GM18517 (cell line): Measurements from ENCODE around the gene NOP56.
A peak's percentile ranks its signal among the peaks of the same experiment; 100 is the strongest.

Experiments used
- ATAC-seq: cut with Tn5 transposase; IDR thresholded peaks from one replicate; pipeline ENCODE4 v1.9.1; 2021; ENCODE audit warnings: mild to moderate bottlenecking, moderate library complexity; ENCODE audit not compliant: unreplicated experiment

Gene NOP56

GRCh38 chr20:2640899-2641298, 11.5 kb upstream of the NOP56 start:
- ATAC-seq, result no peak

- no peak for ATAC-seq
These were observed 8.7 kb upstream of the NOP56 start for GRCh38 chr20:2643708-2644107.

- ATAC-seq, result peak; percentile 41
These were observed 508 bp downstream of the NOP56 start for GRCh38 chr20:2652724-2653555.

- no peak for ATAC-seq
These were observed 1.3 kb downstream of the NOP56 start for GRCh38 chr20:2653556-2654383.

GRCh38 chr20:2654384-2654822, 2.0 kb downstream of the NOP56 start:
- no peak for ATAC-seq

GRCh38 chr20:2654831-2655230, 2.4 kb downstream of the NOP56 start:
- ATAC-seq, result no peak

GRCh38 chr20:2655331-2656116, 3.1 kb downstream of the NOP56 start:
- no peak for ATAC-seq

- ATAC-seq, result no peak
These were observed 4.2 kb downstream of the NOP56 start for GRCh38 chr20:2656471-2657117.

- ATAC-seq, result no peak
These were observed 4.8 kb downstream of the NOP56 start for GRCh38 chr20:2657241-2657640.

GRCh38 chr20:2657674-2658073, 5.2 kb downstream of the NOP56 start:
- no peak for ATAC-seq

GRCh38 chr20:2658414-2659354, 6.3 kb downstream of the NOP56 start:
- no peak for ATAC-seq

GRCh38 chr20:2659547-2659946, 7.1 kb downstream of the NOP56 start:
- ATAC-seq, result no peak

- no peak for ATAC-seq
These were observed 11.0 kb downstream of the NOP56 start for GRCh38 chr20:2663364-2663886.

GRCh38 chr20:2663887-2664719, 11.7 kb downstream of the NOP56 start, which contains the start of gene IDH3B:
Gene IDH3B, minus strand, starts transcription at chr20:2664216. Its CDS starts 28 bp downstream, at chr20:2664188.
- ATAC-seq, result peak; percentile 84

GRCh38 chr20:2671977-2672376, 19.5 kb downstream of the NOP56 start:
- no peak for ATAC-seq

- ATAC-seq, result no peak
These were observed 20.0 kb downstream of the NOP56 start for GRCh38 chr20:2672446-2672845.

- ATAC-seq, result no peak
These were observed 21.0 kb downstream of the NOP56 start for GRCh38 chr20:2673453-2673852.

- ATAC-seq, result no peak
These were observed 27.6 kb downstream of the NOP56 start for GRCh38 chr20:2680046-2680445.
